OCI-LY7 (cell line): ENCODE measurements around the gene PPP2R3A.

ENCODE experiments used
- EZH2phosphoT487 ChIP-seq: fragments of 200-600 bp; sonication (generic); IDR thresholded peaks from 2 replicates; pipeline ENCODE4 v1.6.1; 2018; ENCODE audit warnings: low read depth, borderline replicate concordance, mild to moderate bottlenecking, mixed run types, antibody characterized with exemption, low read length, moderate library complexity, mixed read lengths
- TF ChIP-seq, protein P1 (sequence below): fragments of 200-600 bp; sonication (generic); conservative IDR thresholded peaks from 2 replicates; pipeline ENCODE4 v1.5.1; 2014; ENCODE audit warnings: mild to moderate bottlenecking, antibody characterized with exemption, low read length, moderate library complexity, mixed read lengths

DNA sequence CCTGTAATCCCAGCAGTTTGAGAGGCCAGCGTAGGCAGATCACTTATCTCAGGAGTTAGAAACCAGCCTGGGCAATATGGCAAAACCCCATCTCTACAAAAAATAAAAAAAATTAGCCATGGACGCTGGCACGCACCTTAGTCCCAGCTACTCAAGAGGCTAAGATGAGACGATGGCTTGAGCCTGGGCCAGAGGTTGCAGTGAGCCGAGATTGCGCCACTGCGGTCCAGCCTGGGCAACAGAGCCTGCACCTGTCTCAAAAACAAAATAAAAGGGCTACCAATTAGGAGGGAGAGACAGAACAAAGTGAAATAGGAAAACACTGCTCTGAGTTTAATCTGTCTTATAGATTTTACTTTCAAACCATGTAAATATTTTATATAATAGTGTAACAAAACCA is 196.8 kb downstream of the PPP2R3A start:
- TF ChIP-seq, protein P1, sequence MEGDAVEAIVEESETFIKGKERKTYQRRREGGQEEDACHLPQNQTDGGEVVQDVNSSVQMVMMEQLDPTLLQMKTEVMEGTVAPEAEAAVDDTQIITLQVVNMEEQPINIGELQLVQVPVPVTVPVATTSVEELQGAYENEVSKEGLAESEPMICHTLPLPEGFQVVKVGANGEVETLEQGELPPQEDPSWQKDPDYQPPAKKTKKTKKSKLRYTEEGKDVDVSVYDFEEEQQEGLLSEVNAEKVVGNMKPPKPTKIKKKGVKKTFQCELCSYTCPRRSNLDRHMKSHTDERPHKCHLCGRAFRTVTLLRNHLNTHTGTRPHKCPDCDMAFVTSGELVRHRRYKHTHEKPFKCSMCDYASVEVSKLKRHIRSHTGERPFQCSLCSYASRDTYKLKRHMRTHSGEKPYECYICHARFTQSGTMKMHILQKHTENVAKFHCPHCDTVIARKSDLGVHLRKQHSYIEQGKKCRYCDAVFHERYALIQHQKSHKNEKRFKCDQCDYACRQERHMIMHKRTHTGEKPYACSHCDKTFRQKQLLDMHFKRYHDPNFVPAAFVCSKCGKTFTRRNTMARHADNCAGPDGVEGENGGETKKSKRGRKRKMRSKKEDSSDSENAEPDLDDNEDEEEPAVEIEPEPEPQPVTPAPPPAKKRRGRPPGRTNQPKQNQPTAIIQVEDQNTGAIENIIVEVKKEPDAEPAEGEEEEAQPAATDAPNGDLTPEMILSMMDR = no peak
- TF ChIP-seq EZH2phosphoT487 = no peak
